Peyer's patch (tissue), 4 donors: ENCODE results near the gene APOBEC4.

Source experiments
- CTCF ChIP-seq, 6 experiments: fragments of 450-650 bp in 4 of 6; fragments of 200-600 bp in 2 of 6; sonication (generic) in 1 of 6; IDR thresholded peaks; one replicate each; pipeline ENCODE4 v1.5.1; 2017 to 2019; ENCODE audit warnings: antibody characterized with exemption in 6 of 6, mild to moderate bottlenecking in 3 of 6, moderate library complexity in 1 of 6
- POLR2A ChIP-seq, 2 donors: fragments of 450-650 bp; IDR thresholded peaks; one replicate each; pipeline ENCODE4 v1.5.1; 2017; ENCODE audit warnings: antibody characterized with exemption in 2 of 2, mild to moderate bottlenecking in 2 of 2, moderate library complexity in 2 of 2

- no peak for TF ChIP-seq CTCF (IDR thresholded peaks at IDR 0.05)
- TF ChIP-seq POLR2A (IDR thresholded peaks at IDR 0.05) = no peak
Observed at GRCh38 chr1:183634429-183635065, 18.6 kb downstream of the APOBEC4 start.
